GM19452 (cell line): ENCODE results near the gene GPD2.
"Not testable (repeated sequence)": the region's sequence is repeated elsewhere in the genome, so short reads cannot be mapped to it uniquely, and the experiment has no call there.

ENCODE experiments used
- ATAC-seq: cut with Tn5 transposase; IDR thresholded peaks from one replicate; pipeline ENCODE4 v1.9.1; 2021; ENCODE audit not compliant: unreplicated experiment

Gene GPD2

DNA sequence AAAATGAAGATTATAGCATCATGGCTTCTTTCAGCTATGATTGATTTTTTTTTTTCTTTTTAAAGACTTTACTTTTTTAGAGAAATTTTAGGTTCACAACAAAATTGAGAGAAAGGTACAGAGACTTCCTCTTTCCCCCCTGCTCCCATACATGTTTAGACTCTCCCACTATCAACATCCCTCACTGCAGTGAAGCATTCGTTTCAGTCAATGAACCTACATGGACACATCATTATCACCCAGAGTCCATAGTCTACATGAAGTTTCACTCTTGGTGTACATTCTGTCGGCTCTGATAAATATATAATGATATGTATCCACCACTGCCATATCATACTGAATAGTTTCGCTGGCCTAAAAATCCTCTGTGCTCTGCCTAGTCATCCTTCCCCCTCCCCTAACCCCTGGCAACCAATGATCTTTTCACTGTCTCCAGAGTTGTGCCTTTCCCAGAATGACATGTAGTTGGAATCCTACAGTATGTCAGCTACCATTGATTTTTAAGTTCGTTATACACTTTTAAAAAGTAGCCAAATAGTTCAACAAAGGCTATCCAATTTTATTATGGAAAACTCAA lies 86.8 kb downstream of the GPD2 start:
- ATAC-seq = no peak

DNA sequence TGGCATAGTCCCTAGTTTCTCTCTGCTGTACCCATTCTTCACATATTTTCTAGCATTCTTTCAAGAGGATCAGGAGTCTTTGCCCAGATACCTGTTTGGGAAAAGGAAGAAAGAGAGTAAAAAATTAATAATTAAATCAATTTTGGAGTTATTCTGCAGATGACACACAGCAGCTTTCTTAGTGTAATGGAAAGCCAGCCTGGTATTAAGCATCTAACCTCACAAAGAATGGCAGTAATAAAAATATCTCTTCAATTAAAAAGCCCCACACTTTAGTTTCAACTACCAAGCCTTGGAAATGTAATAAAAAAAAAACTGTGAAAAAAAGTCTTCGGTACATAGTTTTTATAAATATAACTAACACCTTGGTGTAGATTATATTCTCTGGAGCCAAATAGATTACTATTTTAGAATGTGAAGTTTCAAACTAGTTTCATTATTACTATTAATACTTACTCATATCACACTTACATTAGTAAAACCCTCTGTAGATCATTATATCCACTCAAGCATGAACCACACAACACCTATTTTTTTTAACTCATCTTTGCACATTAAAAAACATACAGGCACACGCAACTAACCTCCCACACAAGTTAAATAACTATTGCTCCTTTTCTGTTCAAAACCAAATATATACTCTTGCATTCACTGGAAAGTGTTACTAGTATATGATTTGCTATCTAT lies 90.9 kb downstream of the GPD2 start:
- ATAC-seq = peak; percentile 97

DNA sequence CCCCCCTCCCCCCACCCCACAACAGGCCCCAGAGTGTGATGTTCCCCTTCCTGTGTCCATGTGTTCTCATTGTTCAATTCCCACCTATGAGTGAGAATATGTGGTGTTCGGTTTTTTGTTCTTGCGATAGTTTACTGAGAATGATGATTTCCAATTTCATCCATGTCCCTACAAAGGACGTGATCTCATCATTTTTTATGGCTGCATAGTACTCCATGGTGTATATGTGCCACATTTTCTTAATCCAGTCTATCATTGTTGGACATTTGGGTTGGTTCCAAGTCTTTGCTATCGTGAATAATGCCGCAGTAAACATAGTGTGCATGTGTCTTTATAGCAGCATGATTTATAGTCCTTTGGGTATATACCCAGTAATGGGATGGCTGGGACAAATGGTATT lies 92.4 kb downstream of the GPD2 start:
- ATAC-seq = not testable (repeated sequence)

DNA sequence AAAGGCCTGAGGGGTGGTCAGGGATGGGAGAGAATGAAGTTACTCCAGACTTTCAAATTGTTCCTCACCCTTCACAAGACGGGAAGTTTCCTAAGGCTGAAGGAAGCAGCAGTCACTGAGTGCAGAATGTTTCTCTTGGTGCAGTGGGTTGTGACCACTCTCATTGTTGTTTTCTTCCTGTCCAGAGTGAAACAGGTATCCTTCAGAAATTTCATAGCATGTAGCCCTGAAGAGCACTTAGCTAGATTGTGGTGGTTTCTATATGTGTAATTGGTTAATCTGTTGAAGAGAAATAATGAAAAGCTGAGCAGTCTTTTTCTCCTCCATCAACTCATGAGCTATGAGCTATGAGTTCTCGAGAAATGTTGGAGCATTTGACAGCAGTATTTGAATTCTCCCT lies 96.8 kb downstream of the GPD2 start:
- peak; percentile 54 for ATAC-seq

DNA sequence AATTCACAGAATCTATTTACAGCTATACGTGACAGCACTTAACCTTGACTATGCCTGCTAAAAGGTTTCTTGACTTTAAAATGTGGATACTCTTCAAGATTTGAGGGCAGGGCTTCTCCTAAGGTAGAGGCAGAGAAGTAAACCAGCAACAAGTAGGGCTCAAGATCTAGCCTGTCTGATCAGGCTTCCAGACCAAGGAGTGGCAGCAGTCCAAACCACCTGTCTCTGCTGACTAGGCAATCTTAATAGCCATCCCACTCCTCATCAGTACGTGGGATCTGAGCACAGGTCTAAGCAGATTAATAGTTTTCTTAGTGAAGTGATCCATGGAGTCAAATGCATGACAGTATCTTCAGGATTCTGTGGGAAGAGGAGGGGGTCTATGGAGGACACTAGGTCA lies 100.4 kb downstream of the GPD2 start:
- ATAC-seq = no peak

DNA sequence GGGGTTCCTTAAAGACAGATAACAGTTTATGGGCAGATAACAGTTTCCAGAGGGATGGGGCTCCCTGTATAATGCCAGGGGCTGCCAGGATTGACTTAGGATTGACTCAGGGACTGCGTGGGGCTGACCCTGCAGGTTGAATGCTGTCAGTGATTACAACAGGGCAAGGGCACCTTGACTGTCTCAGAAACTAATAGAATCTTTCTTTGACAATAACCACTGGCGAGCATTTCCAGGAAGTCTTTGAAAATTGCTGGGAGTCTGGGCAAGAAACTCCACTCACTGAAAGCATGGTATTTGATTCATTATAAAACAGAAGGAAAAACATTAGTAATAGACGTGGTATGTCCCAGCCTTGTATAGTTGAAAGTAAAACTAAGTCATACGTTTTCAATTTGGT lies 101.0 kb downstream of the GPD2 start:
- ATAC-seq = no peak

DNA sequence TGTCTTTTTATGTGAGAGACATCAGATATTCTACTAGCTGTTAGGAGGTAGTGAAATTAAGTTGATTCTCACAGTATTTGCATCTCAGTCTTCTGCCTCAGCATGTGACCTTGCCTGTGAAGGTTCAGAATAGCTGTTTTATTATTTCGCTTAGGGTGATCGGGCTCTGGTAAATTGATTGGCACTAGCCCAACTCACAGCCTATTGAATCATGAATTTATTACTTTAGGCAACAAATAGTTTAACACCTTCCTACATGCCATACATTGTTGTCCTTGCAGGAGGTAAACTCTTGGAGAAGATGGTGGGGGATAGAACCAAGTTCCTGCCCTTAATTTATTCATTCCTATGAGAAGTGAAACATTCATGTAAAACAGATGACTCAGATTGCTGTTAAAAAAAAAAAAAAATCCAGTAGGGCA lies 101.9 kb downstream of the GPD2 start:
- peak; percentile 73 for ATAC-seq

DNA sequence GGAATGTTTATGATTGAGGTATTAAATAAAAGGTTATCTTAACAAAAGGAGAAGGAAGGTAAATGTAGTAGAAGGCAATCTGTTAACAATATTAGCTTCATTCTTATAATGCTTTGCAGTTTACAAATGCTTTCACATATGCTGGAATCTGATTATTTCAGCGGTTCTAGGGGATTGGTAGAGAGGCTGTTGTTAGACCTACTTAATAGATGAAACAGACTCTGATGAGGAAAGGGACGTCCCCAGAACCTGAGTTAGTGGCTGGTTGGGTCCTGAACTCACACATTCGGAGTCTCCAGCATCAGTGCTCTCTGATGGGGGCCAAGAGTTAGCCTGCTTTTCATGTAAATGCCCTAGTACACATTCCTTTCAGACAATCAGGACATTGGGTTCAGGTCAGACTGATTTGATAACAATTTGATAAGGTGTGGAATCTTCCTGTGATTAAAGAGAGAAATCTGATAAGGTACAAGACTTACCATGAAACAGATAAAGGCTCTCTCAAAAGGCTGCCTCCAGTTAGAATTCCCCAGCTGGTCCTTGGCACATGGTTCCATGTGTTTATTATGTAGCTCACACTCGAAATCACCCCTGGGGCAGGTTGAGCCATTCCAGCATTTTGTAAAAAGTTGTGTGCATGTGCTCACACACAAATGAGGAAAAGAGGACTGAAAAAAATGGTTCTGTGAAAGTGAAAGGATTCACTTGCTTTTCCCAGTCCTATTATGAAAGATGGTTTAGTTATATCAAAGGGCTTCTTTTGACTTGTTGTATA lies 103.1 kb downstream of the GPD2 start:
- no peak for ATAC-seq

DNA sequence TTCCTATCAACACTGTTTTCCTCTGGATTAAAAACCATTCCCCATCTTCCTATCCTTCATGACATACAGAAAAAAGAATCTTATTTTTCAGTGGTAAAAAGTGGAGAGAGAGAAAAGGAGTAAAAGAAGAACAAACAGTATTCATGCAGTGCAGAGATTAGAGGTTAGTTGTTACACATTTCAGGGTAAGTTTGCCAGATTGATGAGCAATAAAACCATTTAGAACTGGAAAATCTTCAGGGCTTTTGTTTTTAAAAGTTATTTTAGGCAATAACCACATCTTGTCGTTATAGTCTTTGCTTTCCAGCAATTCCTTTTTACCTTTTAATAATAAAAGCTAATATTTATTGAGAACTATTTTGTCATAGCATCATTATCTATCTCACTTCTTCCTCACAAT lies 104.5 kb downstream of the GPD2 start:
- ATAC-seq = no peak

DNA sequence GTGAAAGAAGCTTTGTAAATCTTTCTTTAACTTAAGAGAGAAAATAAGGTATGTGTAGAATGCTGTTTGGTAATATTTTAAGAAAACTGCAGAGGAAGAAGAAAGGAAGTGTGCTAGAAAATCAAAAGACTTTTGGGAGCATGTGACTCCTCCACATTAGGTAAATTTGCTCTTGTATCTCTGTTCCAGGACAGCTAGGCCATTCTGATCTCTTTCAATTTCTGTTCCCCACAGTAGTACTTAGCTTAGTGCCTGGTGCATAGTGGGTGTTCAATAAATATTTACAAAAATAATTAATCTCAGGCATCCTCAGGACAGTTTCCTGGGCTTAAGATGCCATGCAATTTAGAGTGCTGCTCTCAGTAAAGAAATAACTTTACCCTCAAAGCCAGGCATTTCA lies 105.0 kb downstream of the GPD2 start:
- ATAC-seq = no peak

DNA sequence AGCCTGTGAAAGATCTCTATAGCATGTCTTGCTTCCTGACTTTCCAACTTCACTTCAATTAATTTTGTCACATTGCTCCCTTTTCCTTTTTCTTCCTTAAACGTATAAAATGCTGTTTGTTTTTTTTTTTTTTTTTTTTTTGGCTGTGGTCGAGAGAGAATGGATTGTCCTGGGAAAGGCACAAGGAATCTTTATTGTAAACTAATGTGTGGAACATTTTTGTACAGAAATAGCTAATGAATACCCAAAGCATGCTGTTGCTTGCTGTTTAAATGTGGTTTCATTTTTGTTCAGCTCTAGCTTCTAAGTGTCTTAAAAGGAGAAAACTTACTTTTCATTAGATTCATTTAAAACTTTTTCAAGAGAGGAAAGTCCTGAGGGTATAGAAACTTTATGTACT lies 105.5 kb downstream of the GPD2 start:
- ATAC-seq = no peak

DNA sequence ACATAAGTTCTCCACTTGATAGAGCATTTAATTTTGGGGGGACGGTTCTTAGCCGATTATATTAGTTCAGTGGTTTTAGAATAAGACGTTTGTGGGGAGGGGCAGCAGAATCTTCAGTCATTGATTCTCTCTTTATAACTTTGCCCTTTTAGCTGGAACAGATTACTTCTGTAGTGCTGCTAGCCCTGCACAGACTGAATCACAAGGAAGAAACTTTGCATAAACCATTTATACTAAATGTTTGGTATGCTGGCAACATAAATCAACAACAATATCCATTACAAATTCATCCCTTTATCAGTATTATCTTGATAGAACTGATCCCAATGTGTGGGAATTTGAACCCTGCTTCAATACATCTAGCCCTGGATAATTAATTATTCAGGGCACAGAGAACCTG lies 112.2 kb downstream of the GPD2 start:
- no peak for ATAC-seq

DNA sequence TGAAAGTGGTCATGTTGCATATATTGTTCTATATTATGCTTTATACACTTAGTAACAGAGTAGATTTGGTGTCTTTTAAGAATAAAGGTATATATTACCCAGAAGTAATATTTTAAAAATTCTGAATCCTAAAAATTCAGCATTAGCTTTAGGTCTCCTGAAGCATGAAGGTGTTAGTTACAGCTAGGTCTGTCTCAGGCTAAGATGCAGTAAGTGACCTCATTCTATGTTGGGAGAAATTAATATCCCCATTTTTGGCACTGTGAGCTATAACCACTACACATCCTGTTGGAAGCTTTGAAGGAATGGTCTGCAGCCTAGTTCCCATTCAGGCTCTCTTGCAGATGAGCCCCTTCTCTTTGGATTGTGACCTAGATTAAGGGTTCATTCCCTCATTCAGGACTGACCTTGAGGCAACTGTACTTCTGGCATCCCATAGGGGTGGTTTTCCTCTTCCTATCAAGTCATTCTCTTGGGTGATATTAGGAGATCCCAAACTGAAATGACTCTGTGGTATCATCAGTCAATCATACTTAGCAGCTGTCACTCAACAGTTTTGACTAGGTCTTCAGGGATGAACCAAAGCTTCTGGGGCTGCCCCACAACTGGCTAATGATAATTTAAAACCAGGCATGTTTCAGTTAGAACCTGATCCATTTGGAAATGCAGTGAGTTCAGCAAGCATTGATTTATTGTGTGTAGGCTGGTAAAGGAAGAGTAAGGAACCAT lies 117.7 kb downstream of the GPD2 start:
- no peak for ATAC-seq

DNA sequence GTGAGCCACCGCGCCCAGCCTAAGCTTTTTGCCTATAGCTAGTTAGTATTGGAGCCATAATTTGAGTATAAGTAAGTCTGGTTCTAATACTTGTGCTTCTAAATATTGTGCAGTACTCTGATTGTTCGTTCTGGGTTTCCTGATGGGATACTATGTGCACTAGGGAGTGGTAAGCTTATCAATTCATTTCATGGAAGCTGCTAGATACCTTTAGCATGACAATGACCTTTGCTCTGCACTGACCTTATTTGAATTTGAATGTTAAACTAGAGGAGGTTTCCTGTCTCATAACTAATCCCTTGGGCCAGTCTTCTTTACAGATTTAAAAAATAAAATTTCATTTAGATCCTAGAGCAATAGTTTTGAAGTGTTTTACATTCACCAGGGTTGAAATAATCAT lies 125.1 kb downstream of the GPD2 start:
- no peak for ATAC-seq

DNA sequence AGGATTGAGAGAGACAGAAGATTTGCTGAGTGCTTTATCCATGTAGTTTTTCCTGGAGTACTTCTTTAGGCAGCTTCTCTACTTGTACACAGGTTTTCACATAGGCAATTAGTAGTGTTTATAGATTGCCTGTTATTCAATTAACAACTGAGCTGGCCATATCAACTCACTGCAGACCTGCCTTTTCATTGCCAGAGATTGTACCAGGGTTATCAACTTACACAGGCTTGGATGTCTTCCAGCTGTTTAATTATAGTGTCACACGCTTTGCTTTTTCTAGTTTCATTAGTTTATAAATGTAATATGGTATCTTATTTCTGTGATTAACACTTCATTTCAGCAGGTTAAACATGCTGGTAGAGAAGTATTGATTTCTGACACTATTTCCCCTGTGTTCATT lies 125.9 kb downstream of the GPD2 start:
- no peak for ATAC-seq

DNA sequence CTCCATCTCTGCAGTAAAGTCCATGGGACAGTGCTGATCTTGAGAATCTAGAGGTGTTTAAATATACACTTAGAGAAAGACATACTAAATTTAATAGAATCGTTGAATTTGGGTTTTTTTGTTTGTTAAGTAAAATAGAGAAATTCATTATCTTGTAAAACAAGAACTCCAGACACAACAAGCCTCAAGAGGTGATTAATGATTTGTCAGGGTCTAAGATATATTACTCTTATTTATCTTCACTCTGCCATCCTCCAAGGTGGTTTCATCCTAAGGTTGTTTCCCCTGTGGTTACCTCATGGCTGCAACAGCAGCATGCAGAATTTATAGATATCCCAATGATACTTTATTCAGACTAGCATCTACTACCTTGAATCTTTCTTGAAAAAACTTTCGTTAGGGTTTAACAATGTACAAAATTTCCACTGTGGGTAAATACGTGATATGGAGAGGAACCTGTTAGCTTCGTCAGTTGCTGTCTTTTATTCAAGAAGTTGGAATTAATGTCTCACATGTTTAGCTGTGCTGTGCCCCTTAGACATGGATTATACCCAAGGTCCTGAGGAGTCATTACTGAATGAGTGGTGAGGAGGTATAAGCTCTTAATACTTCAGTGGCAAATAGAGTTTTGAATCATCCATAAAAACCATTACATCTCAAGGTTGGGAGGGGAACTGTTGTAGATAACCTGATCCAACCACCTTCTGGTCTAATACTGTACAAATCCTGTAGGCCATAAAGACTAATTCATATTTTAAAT lies 128.0 kb downstream of the GPD2 start:
- no peak for ATAC-seq

DNA sequence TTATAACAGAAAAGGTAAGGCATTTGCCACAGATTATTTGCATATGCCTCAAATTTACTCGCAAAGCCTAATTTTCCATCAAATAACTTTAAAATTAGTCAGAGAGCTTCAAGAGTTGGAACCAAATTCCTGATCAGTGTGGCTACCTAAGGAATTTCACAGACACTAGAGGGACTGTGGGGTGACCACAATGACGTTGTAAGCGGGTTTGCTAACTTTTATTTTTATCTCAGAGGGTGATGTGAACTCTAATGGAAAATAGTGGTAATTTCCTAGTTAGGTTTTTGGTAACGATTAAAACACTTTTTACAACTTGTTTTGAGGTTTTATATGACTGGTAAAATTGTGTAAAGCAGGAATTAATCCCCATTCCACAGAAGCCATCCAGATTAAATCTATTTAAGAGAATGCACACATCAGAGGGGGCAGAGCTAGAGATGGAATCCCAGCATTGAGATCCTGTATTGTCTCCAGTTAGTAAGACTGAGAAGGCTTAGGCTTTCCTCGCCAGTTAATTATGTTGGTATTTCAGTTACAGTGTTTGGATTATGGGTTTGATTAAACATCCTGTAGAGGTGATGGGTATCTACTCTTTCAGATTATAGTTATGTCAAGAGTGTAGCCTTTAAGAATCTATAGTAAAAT lies 129.0 kb downstream of the GPD2 start:
- ATAC-seq = no peak

DNA sequence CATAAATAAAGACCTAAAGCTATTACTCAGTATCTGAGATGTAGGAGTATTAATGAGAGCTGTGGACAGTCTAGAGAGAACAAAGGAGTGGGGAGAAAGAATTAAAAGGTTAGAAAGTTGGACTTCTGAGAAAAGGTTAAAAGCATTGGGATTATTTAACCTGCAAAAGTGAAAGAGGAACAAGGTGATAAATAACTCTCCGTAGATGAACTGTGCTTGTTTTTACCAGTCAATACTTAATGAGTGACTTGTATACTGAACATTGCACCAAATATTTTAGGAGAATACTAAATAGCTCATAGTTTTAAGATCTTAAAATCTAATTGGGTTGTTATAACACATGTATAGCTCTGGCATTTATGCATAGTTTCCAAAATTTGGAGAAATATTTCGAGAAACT lies 137.5 kb downstream of the GPD2 start:
- ATAC-seq = no peak

DNA sequence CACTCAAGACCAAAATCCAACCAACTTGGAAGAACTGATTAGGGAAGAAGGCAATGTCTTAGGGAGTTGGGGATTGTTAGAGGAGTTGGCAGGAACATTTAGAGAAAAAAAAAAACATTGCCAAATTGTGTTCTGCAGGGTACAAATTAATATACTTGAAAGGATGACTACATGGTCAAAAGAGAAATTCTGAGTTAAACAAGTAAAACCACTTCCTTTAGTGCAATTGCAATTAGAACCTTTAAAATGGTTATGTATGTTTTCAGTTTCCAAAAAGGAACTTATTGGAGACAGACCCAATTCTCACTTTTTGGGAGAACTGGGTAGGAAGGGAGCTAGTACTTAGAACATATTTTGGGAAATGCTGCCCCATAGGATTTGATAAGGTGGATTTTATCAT lies 137.9 kb downstream of the GPD2 start:
- no peak for ATAC-seq

DNA sequence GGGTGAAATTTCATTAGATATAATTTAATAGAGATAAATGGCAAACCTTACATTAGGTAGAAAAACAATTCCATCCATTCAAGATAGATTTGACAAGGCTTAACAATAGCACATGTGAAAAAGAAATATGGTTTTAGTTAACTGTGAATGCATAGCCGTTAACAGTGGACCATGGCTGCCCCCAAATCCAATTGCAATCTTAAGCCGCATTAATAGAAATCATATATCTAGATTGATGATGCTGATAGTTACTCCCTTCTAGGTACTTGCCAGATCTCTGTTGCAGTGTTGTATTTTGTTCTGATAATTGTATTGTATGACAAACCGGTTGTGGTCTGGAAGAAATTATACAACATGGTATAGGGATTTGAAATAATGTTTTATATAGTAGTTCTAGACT lies 139.8 kb downstream of the GPD2 start:
- no peak for ATAC-seq

DNA sequence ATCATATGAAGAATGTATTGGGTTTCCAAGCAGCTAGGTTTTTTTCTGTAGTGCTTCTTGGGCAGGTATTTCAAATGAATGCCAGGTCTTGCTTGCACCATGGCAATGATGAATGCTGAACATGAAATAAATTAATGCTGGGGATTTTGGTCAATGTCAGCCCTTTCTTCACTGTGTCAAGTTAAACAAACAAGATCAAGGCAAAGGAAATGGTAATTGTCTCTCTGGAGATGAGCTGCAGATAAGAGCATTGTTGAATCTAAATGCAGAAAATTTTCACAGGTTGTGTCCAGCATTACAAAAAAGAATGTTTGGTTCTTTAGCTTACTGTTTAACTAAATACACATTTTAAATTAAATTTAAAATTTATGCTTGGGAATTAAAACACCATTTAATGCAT lies 144.3 kb downstream of the GPD2 start:
- no peak for ATAC-seq
